Thyroid gland (tissue), 4 donors: Measurements from ENCODE around the gene ADAM33. TPM values are rescaled to one million over a fixed set of nuclear protein-coding genes. Genes with fewer than 3 reads are reported as not detected.

Experiments used
- DNase-seq, 2 donors: peaks; one replicate each; pipeline ENCODE4 v3.0.0-alpha.2; 2019
- H3K27ac ChIP-seq, 3 donors: fragments of 200-600 bp; sonication (generic); 1 replicate in 2 of 3; 2 replicates in 1 of 3; pipeline ENCODE4 v1.5.1; 2016 to 2019; ENCODE audit warnings: mild to moderate bottlenecking in 1 of 3, moderate library complexity in 1 of 3
- H3K27me3 ChIP-seq: fragments of 200-600 bp; sonication (generic); one replicate; pipeline ENCODE4 v1.5.1; 2019
- H3K36me3 ChIP-seq, 2 donors: fragments of 200-600 bp; sonication (generic); one replicate each; pipeline ENCODE4 v1.5.1; 2016 to 2019
- H3K4me1 ChIP-seq, 2 donors: fragments of 200-600 bp; sonication (generic); one replicate each; pipeline ENCODE4 v1.5.1; 2017 to 2019
- H3K4me3 ChIP-seq, 3 donors: fragments of 200-600 bp; sonication (generic); replicated peaks in 1 of 3; 1 replicate in 2 of 3; 2 replicates in 1 of 3; pipeline ENCODE4 v1.5.1; 2016; ENCODE audit warnings: mild to moderate bottlenecking in 1 of 3
- H3K9me3 ChIP-seq: fragments of 200-600 bp; sonication (generic); one replicate; pipeline ENCODE4 v1.5.1; 2017
- CTCF ChIP-seq, 6 experiments: fragments of 200-600 bp in 3 of 6; fragments of 450-650 bp in 3 of 6; sonication (generic) in 3 of 6; IDR thresholded peaks; one replicate each; pipeline ENCODE4 v1.5.1; 2016 to 2019; ENCODE audit warnings: antibody characterized with exemption in 6 of 6, mild to moderate bottlenecking in 2 of 6, inconsistent platforms in 1 of 6, moderate library complexity in 1 of 6
- POLR2A ChIP-seq, 2 donors: fragments of 450-650 bp; IDR thresholded peaks; one replicate each; pipeline ENCODE4 v1.6.1; 2017; ENCODE audit warnings: antibody characterized with exemption in 2 of 2, mild to moderate bottlenecking in 2 of 2, moderate library complexity in 1 of 2
- WGBS, 2 donors: methylation state at CpG; one replicate each; pipeline ENCODE4 v1.1.5; 2017; 5-methylcytosine and 5-hydroxymethylcytosine counted together
- intact Hi-C: fragments of 100-400 bp; cut with DNase I; formaldehyde crosslinking; loops from one replicate; pipeline ENCODE4 v1.15.1; 2023
- total RNA-seq, 4 donors: library from RNA; depleted of rRNA; stranded (reverse); fragments of >200 nt; gene quantifications; one replicate each; pipeline ENCODE4 v1.2.3, GENCODE V29; 2016

ADAM33 gene
- total RNA-seq, 4 donors from 2014 or later: 9.1 to 24.5 (median 12.6) TPM

- TF ChIP-seq CTCF (IDR thresholded peaks at IDR 0.05) (no peak), POLR2A (IDR thresholded peaks at IDR 0.05) (no peak)
- intact Hi-C loops: no loop called here
- WGBS, 2 donors: 63 to 73% methylated on average over 5 of the region's 5 CpGs
- Histone ChIP-seq H3K36me3 (no peaks in the 10 kb centered on the region), H3K4me3 (no peak overlapping the region), H3K27ac (no peak overlapping the region), H3K4me1 (peaks cover 0 to 5% of the 10 kb centered on the region in 2 donors), H3K9me3 (no peaks in the 10 kb centered on the region), H3K27me3 (no peaks in the 10 kb centered on the region)
- peak; percentile 18 to 34 for DNase-seq
Observed at GRCh38 chr20:3704087-3704486, 22.3 kb upstream of the ADAM33 start.

- TF ChIP-seq POLR2A (IDR thresholded peaks at IDR 0.05) (no peak), CTCF (IDR thresholded peaks at IDR 0.05) (no peak)
- Histone ChIP-seq H3K4me3 (no peak overlapping the region), H3K4me1 (peaks cover 0 to 5% of the 10 kb centered on the region in 2 donors), H3K27me3 (no peaks in the 10 kb centered on the region), H3K36me3 (no peaks in the 10 kb centered on the region), H3K9me3 (no peaks in the 10 kb centered on the region), H3K27ac (no peak overlapping the region)
- no peak for DNase-seq
- 96% methylated on average over 8 to 11 of the region's 11 CpGs for WGBS, 2 donors
- intact Hi-C loops: no loop called here
Observed at GRCh38 chr20:3702611-3703391, 21.0 kb upstream of the ADAM33 start.

GRCh38 chr20:3701061-3701998, 19.5 kb upstream of the ADAM33 start:
- intact Hi-C loops: no loop called here
- H3K4me3 ChIP-seq: no peak overlapping the region
- no peak overlapping the region for H3K27ac ChIP-seq
- WGBS, 2 donors: 81 to 96% methylated on average over 4 to 13 of the region's 13 CpGs
- H3K27me3 ChIP-seq: no peaks in the 10 kb centered on the region
- H3K9me3 ChIP-seq: no peaks in the 10 kb centered on the region
- DNase-seq: no peak
- no peak for TF ChIP-seq POLR2A (IDR thresholded peaks at IDR 0.05)
- TF ChIP-seq CTCF (IDR thresholded peaks at IDR 0.05): no peak
- H3K4me1 ChIP-seq: no peaks in the 10 kb centered on the region
- H3K36me3 ChIP-seq: no peaks in the 10 kb centered on the region

- Histone ChIP-seq H3K9me3 (no peaks in the 10 kb centered on the region), H3K27me3 (no peaks in the 10 kb centered on the region), H3K4me3 (no peak overlapping the region), H3K4me1 (no peaks in the 10 kb centered on the region), H3K36me3 (no peaks in the 10 kb centered on the region), H3K27ac (no peak overlapping the region)
- 89 to 91% methylated on average over 15 to 16 of the region's 16 CpGs for WGBS, 2 donors
- no peak for DNase-seq
- no peak for TF ChIP-seq POLR2A (IDR thresholded peaks at IDR 0.05)
- TF ChIP-seq CTCF (IDR thresholded peaks at IDR 0.05): no peak
- intact Hi-C loops: no loop called here
Observed at GRCh38 chr20:3699037-3699436, 17.2 kb upstream of the ADAM33 start.
